ENCODE data around the gene TAS1R2.

TAS1R2 gene

DNA sequence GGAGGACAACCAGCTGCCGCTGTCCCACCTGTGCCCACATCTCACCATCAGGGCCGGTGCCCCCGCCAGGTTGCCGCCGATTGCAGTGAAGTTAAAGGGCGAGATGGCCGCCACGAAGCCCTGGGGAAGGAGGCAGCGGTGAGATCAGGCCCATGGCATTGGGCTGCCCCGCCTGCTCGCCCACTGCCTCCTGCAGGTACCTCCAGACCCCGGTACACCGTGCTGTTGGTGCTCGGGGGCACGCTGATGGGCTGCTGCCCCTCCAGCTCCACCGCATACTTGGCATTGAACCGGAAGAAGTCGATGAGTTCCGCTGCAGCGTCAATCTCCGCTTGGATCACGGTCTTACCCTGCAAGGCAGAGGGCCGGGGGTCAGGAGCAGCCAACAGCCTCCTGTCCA is 23.6 kb upstream of the TAS1R2 start:
- no peak overlapping the region for H3K27ac ChIP-seq
- TF ChIP-seq, protein P1, sequence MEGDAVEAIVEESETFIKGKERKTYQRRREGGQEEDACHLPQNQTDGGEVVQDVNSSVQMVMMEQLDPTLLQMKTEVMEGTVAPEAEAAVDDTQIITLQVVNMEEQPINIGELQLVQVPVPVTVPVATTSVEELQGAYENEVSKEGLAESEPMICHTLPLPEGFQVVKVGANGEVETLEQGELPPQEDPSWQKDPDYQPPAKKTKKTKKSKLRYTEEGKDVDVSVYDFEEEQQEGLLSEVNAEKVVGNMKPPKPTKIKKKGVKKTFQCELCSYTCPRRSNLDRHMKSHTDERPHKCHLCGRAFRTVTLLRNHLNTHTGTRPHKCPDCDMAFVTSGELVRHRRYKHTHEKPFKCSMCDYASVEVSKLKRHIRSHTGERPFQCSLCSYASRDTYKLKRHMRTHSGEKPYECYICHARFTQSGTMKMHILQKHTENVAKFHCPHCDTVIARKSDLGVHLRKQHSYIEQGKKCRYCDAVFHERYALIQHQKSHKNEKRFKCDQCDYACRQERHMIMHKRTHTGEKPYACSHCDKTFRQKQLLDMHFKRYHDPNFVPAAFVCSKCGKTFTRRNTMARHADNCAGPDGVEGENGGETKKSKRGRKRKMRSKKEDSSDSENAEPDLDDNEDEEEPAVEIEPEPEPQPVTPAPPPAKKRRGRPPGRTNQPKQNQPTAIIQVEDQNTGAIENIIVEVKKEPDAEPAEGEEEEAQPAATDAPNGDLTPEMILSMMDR (conservative IDR thresholded peaks at IDR 0.05) = no peak

DNA sequence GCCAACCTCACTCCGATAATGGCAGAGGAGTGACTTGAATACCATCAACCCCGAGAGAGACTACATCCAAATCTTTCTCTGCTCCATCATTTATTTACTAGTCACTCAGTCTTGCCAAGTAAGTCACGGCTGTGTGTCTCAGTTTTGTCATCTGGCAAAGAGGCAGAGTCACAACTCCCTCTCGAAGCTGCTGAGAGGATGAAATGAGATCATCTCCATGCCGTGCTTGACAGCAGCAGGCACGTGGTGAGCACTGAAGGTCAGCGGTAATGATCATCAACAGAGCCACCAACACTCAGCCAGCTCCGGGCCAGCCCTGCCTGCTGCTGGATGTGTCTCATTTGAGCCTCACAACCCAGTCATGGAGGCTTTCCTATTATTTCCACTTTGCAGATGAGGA is 23.0 kb upstream of the TAS1R2 start:
- H3K27ac ChIP-seq = no peak overlapping the region
- TF ChIP-seq, protein P1 (conservative IDR thresholded peaks at IDR 0.05) = no peak

DNA sequence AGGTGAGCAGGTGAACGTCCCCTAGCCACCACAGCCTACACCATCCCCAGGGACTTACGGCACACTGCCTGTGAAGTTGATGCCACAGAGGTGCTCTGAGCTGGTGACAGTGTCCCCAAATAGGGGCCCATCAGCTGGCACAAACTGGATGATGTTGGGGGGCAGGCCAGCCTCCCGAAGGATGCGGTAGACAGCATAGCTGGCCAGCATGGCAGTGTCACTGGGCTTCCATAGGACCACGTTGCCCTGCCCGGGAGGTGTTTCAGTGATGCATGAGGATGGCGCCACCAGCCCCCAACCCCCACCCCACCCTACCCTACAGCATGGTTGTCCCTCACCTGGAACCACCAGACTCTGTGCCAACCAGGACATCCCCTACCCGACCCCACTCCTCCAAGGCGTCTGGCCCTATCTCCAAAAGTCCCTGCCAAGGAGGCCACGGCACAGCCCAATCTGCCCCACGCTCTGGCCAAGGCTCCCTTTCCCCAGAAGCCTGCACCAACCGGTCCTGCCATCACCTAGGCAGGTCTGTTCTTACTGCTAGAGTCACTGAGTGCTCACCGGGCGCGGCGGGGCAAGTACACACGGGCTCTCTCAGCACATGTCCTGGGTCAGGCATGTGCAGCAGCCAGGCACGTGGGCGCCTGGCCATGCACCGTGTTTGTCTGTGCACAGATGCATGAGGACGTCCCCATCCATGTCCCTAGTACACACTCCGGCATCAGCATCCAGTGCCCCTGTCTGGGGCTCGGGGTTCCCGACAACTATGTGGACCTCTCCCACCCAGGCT is 22.4 kb upstream of the TAS1R2 start:
- H3K27ac ChIP-seq = no peak overlapping the region
- TF ChIP-seq, protein P1 (conservative IDR thresholded peaks at IDR 0.05) = no peak

DNA sequence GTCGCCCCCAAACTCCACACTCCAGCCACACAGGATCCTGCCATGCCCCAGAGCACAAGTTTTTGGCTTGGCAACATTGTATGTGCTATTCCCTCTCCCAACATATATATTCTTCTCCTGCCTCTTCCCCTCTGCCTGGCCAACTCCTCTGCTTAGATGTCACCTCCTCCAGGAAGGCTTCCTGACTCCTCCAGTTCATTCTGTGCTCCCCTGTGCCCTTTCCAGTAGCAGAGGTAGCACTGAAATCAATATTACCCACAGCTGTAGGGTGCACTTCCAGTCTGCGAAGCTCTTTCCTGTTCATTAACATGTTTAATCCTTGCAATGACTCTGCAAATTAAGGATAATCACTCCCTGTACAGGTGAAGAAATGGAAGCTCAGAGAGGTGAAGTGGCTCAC is 21.7 kb upstream of the TAS1R2 start:
- TF ChIP-seq, protein P1 (conservative IDR thresholded peaks at IDR 0.05) = no peak
- no peak overlapping the region for H3K27ac ChIP-seq

DNA sequence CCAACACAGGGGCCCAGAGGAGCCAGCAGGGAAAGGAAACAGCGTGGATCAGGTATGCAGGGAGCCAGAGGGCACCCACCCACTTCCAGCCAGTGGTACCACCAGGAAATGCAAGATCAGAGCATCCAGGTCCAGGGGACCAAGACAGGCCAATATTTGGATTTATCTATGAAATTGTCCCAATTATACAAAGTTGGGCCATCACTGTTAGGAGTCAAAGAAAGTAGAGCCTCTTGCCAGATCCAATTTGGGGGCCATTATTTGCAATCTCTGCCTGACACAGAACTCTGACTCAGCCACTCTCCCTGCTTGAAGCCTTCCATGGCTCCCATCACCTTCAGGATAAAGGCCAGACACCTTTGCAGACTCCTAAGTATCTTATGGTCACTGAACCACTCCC is 21.1 kb upstream of the TAS1R2 start:
- TF ChIP-seq, protein P1 (conservative IDR thresholded peaks at IDR 0.05) = no peak
- H3K27ac ChIP-seq = no peak overlapping the region

DNA sequence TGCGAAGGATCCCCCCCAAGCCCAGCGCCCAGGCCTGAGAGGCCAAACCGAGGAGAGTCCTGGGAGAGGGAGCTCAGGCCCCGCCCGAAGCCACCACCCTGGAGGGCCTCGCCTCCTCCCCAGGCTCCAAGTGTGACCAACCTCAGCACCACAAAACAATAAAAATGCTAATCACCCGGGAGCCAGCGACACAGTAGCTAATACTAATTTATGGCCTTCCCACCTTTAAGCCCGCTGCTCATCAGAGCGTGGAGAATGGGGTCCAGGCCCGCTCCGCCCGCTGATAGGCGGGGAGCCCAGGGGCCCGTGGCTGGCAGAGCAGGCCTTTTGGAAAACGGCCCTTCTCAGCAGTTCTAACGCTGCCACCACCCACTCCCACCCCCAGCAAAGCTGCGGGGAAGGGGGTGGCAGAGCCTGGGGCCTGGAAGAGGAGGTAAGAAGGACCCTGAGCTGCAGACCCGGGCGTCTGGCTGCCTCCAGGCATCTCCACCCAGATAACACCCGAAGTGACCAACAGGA is 20.4 kb upstream of the TAS1R2 start:
- TF ChIP-seq, protein P1 (conservative IDR thresholded peaks at IDR 0.05) = no peak
- H3K27ac ChIP-seq = no peak overlapping the region

DNA sequence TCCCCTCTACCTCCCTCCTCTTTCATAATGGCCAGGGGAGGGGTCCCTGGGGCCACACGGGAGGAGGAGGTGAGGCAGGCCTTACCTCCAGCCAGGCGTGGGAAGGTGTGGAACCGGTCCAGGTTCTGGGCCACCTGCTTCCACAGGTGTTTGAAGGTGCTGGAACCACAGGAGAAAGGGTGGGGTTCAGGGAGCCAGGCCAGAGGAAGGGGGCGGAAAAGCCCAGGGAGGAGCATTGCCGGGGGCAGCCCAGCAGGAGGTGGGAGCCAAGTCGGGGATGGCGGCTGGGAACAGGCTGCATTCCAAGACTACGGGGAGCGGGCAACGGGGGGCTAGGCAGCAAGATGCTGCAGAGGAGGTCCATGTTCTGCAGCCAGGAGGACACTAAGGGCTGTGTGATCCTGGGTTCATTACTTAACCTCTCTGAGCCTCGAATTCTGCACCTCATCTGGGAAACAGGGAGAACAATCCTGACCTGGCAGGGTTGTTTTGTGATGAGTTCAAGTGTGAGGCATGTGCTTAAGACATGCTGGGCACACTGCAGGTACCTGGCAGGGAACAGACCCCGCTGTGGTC is 19.8 kb upstream of the TAS1R2 start:
- no peak overlapping the region for H3K27ac ChIP-seq
- TF ChIP-seq, protein P1 (conservative IDR thresholded peaks at IDR 0.05) = no peak

All from VCaP (cell line).